NT2/D1 (cell line): ENCODE data around the gene CYP27A1.

ENCODE experiments used
- SUZ12 ChIP-seq: IDR thresholded peaks from 2 replicates; pipeline ENCODE4 v1.6.1; 2011; ENCODE audit not compliant: insufficient read length, insufficient read depth; ENCODE audit errors: extremely low read depth
- YY1 ChIP-seq: IDR thresholded peaks from 2 replicates; pipeline ENCODE4 v1.6.1; 2011; ENCODE audit not compliant: insufficient read length, insufficient read depth
- ZNF274 ChIP-seq: IDR thresholded peaks from 2 replicates; pipeline ENCODE4 v1.6.1; 2011; ENCODE audit warnings: mild to moderate bottlenecking, low read depth, low read length

DNA sequence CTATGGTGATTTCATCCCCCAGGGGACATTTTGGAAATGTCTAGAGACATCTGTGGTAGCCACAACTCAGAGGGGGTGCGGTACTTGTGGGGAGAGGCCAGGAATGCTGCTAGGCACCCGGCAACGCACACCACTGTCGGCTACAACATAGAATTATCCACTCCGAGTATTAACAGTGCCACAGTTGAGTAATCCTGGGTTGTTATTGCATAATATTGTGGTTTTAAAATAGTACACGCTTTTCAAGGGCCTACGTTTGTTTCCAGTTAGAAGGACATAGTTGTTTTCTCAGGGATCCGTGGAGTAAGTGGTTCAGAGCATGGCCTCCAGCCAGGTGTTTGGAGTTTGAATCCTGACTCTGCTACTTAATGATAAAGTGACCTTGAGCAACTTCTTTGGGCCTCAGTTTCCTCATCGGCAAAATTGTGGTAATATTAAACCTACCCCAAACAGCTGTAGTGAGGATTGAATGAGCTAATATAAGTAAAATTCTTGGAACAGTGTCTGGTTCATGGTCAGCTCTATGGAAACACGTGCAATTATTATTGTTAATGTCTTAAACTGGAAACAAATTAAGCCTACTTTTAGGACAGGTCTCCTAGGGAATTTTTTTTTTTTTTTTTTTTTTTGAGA is 24.5 kb downstream of the CYP27A1 start:
- TF ChIP-seq ZNF274 (no peak), YY1 (no peak), SUZ12 (no peak)
